HG03439 (cell line): Measurements from ENCODE around the gene CUBN.
"Not testable (repeated sequence)": the region's sequence is repeated elsewhere in the genome, so short reads cannot be mapped to it uniquely, and the experiment has no call there.

ENCODE experiments used
- ATAC-seq: cut with Tn5 transposase; IDR thresholded peaks from one replicate; pipeline ENCODE4 v1.9.1; 2021; ENCODE audit warnings: mild to moderate bottlenecking, moderate library complexity; ENCODE audit not compliant: unreplicated experiment

The CUBN gene

DNA sequence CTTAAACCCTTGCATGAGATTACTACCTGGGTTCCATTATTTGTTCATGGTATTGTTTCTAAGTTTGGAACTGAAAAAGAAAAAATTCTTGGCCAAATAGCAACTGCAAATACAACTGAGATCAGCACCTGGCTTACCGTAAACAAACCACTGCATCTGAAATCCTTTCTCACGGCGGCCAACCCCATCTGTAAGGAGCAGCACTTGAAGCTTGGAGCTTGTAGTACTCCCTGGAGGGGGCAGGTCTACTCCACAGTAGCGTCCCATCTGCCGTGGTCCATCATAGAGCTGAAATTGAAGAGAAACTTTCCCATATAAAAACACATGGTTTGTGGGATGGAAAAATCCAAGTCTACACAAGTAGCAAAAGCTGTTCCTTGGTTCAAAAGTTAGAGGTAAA is 109.9 kb downstream of the CUBN start:
- no peak for ATAC-seq

DNA sequence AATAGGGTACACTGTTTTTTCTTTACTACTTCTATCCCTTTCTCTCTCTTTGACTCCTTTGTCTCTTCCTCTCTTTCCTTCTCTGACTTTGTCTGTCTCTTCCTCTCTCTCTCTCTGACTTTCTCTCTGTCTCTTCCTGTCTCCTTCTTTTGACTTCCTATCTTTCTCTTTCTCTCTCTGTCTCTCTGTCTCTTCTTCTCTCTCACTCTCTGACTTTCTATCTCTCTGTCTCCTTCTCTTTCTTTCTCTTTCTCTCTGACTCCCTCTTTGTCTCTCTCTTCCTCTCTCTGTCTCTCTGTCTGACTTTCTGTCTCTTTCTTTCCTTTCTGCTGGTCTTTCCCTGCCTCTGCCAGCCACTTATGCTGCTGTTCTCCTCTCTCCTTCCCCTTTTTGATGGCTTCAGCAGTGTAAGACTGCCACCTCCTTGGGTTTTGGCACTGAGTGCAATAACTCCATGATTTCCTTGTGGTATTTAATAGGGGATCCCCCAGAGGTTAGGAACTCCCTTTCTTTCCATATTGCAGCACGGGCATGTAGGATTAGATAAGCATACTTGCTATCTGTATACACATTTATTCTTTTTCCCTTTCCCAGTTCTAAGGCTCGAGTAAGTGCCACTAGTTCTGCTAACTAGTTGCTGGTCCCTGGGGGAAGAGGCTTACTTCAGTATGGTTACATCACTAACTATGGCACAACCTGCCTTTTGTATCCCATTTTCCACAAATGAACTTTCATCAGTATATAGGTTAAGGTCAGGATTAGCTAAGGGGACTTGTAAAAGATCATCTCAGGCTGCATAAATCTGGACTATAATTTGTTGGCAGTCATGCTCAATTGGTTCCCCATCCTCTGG is 116.3 kb downstream of the CUBN start:
- ATAC-seq, result not testable (repeated sequence)

DNA sequence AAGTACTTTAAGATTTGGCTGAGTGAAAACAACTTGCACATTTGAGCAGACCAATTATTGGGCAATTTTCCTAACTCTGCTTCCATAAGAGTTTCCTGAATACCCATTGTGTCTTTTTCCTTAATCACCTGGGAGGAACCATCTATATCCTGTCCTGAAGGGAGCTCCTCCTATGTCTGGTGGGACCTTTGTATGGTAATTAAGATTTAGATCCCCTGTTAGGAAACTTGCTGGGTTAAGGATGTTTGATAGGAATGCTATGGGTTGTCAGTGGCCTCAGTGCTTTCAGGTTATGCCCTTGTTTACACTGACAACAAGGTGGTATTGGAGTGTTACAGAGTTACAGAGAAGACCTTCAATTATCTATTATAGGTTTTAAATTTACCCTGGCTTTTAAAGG is 116.9 kb downstream of the CUBN start:
- not testable (repeated sequence) for ATAC-seq

DNA sequence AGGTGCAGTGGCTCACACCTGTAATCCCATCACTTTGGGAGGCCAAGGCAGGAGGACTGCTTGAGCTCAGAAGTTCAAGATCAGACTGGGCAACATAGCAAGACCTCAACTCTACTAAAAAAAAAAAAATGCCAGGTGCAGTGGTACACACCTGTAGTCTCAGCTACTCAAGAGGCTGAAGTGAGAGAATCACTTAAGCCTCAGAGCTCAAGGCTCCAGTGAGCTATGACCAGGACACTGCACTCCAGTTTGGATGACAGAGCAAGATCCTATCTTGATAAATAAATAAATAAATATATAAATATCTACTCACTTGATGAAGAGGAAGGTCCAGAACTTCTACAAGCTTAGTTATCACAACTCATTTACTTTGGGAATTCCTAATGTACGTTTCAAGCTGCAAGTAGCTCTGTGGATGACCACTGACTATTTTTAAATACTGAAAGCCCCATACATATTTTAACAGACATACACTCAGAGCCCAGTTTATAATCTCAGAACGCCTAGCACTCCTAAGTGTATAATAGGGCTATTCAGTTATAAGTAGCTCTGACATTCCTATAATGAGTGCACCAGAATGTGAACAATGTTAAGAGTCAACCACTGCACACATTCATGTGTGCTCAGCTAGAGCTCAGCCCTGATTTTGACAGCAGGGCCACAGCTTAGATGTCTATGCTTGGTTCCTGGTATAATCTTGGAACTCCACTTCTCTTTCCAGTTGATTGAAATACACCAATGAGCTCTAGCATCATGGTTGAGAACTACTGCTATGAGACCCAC is 119.1 kb downstream of the CUBN start:
- ATAC-seq, result no peak

DNA sequence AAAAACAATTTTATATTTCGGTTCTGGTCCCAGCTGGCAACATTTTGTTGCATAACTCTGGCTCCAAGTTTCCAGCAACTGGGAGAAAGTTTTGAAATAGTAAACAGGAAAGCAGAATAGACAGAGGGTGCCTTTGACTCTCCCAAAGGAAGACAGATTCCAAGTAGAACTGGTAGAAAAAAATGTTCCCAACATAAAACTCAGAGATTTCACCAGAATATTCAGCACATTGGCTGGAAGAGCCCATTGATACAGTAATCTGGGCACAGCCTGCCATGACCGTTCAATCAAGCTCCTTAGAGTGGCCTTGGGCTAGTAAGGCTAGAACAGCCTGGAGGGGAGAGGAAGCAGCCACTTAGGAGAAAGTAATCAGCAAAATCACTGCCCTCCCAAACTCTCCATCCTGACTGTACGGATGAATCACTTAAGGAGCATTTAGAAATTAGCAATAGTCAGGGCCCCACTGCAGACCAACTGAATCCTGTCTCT is 120.4 kb downstream of the CUBN start:
- ATAC-seq, result no peak

DNA sequence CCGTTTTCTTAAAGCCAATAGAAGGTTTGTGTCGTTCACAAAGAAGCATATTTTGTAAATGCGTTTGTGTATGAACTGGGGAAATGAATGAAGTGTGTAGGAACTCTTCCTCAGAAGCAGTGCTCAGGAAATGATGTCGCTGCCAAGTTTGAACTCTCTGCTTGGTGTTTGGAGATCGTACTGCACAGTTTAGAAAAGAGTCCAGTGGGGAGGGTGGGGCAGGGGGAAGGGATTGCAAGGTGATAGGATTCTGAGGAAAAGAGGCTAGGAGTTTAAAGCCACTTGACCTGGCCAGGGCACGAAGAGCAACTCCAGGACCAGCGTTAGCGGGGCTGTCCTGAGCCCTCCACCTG is 122.2 kb downstream of the CUBN start:
- no peak for ATAC-seq

DNA sequence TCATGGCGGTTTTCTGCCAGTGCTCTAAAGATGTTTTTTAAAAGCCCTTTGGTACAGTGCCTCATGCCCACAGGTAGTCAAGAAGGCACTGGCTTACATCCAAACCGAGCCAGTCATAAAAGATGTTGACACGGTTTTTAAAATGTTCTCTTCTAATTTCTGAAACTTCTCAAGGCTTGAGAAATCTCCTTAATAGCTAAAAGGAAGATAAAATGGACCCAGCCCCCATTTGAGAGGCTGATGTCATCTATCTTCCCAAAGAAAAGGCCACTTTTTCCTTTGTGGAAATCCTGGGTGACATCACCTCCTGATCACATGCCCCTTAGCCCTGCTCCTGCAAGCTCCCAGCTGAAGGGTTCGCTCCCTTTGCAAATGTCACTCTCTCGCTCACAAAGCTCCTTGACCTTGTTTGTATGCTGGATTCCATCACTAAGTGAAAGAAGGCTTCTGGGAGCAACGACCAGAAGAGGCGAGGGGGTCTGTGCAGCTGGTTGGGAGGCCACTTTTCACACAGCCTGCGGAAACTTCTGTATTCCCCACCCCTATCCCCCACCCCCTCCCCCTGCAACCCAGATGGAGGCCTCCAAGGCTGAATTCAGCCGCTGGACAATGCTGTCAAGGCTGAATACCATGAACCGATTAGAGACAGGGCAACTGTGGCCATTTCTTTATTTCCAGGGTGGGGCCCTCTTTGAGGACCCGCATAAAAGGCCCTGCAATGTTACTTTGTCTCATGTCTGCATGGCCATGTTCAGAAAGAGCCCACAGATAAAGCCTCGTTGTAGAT is 122.8 kb downstream of the CUBN start:
- ATAC-seq, result no peak

DNA sequence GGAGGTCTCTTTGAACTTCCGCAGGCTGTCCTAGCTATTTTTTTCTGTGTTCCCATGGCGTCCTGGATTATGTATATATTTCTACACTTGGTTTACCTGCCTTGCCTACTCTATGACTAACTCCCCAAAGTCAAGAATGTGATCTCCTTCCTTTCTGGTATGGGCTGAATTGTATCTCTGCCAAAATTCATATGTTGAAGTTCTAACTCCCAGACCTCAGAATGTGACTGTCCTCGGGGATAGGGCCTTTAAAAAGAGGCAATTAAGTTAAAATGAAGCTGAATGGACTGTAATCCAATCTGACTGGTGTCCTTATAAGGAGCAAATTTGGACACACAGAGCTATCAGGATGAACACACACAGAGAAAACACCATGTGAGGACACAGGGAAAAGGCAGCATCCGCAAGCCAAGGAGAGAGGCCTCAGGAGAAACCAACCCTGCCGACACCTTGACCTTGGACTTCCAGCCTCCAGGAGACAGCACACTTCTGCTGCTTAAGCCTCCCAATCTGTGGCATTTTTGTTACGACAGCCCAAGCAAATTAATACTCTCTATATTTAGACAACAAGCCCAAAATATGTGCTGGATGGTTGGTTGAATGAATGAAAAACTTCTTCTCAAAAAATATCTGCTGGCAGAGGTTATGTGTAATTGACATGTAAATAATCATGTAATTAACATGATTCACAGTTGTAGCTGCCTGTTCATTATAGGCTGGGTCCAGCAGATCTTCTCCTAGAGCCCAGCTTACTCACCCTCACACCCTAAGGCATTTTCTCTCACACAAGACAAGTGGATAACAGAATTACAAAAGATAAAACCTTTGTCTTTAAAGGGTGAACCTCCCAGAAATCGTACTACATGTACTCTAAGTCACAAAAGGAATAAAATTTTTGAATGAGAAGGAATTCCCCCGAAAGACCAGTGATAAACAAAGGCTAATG is 123.7 kb downstream of the CUBN start:
- ATAC-seq, result no peak

DNA sequence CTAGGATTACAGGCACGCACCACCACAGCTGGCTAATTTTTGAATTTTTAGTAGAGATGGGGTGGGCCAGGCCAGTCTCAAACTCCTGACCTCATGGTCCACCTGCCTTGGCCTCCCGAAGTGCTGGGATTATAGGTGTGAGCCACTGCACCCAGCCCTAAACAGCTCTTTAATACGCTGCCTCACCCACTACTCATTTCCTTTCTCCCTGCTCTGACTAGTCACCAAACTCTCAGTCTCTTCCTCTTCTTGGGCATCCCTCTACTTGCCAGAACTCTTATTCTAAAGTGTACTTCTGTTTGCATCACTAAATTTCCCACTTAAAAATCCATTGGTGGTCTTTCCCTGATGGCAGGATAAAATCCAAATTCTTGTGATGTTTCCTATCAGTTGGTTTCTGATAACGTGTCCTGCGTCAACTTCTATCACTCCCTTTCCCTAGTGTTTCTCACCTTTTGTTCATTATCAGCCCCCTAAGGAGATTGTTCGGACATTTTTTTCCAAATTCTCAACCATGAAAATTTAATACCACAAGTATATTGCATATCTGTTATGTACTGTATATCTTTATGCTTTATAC is 124.7 kb downstream of the CUBN start:
- no peak for ATAC-seq

DNA sequence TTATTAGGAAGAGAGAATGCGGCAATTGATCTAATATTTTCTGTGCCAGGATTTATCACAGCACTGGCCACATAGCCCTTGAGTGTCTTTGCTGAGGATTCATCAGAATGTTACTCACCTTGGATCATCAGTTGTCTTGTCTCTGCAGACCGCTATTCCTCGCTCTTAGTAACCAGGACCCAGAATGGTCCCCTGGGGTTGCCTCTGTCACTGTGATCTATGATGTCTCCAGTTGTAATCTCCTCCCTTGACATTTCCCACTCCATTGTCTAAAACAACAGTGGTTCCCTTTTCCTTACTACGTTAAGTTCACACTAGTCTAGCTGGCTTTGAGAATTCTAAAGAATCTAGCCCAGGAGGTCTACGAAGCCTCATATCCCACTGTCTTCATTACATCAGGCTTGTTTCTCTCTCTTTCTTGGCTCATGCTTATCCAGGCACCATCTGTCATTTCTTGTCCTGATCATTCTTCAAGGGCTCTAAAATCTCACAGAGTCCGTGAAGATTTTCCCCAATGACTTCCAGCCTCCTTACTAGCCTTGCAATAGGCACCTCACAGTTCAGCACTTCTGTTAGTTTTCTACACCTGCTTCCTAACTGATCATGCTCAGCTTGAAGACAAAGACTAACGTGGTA is 125.8 kb downstream of the CUBN start:
- no peak for ATAC-seq

DNA sequence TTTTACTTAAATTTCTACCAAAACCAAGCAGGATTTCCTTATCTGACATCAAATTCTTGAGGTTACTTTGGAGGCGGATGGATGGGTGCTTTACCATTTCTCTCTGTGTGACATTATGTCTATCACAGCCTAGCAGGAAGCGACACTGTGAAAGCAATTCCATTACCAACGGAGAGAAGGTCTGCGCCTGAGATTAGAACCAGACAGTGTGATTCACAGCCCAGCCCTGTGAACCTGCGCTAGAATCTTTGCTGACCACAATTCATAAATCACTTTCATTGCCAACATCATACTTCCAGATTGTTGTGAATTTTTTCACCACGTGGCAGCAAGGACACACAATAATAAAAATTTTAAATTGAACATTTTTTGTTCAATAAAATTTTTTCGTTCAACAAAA is 126.5 kb downstream of the CUBN start:
- no peak for ATAC-seq

DNA sequence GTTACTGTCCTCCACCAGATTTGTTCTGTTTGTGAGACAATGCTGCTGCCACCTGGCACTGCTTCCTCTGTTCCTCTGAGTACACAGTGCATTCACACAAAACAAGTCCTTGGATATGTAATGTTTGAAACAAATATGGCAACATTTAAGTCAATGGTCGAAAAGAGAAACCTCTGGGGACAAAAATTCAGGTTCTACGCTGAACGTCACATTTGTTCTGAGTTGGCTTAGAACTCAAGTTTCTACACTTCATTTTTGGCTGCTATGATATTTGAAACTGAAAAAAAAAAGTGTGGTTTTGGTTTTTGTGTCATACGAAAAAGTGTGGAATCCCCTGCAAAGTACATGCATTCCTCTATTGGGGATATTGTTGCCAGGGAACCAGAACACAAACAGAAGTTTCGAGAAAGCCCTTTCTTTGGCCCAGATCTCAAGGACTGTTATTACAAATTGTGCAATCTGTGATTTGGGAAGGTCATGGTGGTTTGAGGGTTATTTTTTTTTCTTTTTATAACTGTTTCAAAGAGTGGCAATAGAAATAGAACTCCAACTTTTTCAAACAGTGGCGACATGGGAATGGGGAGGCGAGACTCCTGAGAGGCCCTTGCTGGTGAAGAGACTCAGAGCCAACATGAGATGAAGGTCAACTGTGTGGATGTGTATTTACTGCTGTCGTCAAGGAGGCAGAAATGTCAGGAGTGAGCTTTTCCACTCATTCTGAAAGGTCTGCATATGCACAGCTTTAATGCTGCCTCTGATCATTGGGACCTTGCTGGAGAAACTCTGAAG is 127.5 kb downstream of the CUBN start:
- ATAC-seq, result no peak

DNA sequence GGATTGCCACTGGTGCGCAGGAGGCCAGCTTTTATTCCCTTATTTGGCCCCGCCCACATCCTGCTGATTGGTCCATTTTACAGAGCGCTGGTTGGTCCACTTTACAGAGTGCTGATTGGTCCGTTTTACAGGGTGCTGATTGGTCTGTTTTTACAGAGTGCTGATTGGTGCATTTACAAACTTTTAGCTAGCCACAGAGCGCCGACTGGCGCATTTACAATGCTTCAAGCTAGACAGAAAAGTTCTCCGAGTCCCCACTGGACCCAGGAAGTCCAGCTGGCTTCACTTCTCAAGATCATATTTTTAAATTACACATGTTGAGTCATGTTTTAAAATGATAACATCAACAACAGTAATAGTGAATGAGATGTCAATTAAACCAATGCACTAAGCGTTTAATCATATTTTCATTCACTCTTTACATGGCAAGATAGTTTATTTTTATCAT is 128.3 kb downstream of the CUBN start:
- no peak for ATAC-seq

DNA sequence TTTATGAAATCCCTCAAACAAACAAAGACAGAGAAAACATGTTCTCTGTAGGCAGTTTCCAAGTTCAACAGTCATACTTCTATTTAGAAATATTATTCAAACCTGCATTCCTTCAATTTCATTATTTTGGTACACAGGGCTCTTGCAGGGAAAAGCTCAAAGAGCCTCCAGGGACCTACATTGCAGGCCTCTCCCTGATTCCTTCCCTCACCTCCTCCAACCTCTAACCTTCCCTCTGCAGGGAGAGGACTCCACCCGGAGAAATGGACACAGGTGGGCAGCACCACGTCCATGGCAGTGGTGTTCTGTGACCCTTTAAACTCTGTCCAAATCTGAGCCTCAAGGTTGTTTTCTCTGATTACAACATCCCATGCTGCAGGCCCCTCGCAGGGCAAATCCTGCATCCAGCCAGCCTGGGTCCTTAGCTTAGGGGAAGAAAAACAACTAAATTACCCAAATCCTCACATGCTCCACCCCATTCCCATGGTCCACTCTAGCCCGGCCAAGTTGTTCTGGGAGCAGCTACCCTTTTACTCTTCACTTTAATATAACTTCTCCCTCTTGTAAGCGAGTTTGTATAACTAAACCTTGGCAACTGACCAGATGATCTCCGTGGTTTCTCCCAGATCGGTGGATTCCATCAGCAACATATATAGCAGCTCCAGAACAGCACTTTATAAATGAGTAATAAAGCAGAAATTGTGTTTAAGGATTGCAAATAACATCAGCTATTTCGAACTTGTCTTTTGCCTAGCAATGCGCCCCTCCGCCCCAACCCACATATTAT is 129.8 kb downstream of the CUBN start:
- ATAC-seq, result no peak

DNA sequence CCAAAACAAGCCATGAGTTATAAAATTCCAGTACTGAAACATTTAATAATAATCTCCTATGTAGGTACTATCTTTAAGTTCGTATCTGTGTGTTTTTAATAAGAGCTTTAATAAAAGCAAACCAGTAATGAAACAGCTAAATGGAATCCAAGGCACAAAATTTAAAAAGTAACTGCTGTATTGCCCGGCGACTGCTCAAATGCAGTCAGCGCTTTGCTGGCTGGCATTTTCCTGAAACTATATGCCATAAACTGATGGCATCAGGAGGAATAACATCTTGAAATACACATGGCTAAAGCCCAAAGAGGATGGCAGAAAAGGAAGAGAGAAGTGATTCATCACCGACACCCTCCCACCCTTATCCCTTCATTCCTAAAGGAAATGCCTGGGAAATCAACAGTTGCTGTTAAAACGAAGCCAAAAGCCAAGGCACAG is 133.1 kb downstream of the CUBN start:
- ATAC-seq, result no peak

DNA sequence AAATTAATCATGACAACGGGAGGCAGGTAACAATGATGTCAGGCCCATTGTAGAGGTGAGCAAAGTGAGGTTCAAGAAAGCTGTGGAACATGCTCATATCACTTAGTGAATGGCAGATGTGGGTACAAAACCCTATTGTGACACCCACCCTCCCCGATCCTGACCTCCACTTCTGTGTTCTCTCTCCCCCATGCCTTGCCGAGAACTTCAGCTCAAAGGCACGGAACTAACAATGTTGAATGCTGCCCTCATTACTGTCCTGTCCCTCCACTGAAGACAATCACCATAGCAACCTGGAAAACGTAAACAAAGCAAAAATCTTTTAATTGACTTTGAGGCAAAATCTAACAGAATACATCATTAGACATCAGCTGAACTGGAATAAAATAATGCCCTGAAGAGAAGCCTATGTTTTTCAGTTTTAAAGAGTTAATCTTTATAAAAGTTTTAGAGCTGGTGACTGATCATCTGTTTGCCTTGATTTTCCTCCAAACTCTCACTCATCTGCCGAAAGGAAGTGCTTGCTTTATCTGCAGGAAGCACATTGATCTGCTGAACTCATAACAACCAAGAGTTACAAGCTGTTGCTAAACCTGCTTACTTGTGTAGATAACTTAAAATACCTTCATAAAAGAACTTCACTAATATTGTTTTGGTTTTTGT is 133.6 kb downstream of the CUBN start:
- no peak for ATAC-seq

DNA sequence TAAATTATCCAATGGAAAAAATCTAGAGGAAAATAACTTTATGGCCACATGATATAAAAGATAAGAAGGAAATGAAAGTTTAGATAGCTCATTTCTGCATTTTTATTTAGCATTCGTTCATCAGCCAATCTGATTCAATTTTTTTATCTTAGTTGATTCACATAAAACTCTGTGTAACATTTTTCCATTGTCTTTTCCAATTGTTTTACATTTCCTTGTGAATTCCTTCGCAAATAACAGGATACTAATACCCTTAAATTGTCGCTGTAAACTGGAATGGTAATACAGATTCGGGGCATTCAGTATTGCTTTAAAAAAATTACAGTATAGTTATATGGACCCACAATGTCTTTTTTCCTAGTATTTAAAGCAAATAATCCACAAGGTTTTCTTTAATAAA is 136.4 kb downstream of the CUBN start:
- no peak for ATAC-seq
